Progenitor cell of endocrine pancreas (in vitro differentiated cells): ENCODE data around the gene PANX2. TPM values are rescaled to one million over a fixed set of nuclear protein-coding genes. Genes with fewer than 3 reads are reported as not detected.
"Not testable (repeated sequence)": the region's sequence is repeated elsewhere in the genome, so short reads cannot be mapped to it uniquely, and the experiment has no call there.

Experiments used
- DNase-seq: peaks from one replicate; pipeline ENCODE4 v3.0.0; 2021; ENCODE audit warnings: low spot score; ENCODE audit not compliant: unreplicated experiment
- H3K27ac Mint-ChIP-seq: 2 replicates; pipeline ENCODE4 v1.8.0; 2021; ENCODE audit warnings: mild to moderate bottlenecking, moderate library complexity, mixed read lengths
- H3K27me3 Mint-ChIP-seq: 2 replicates; pipeline ENCODE4 v1.8.0; 2021; ENCODE audit warnings: mixed read lengths
- H3K36me3 Mint-ChIP-seq: 2 replicates; pipeline ENCODE4 v1.8.0; 2022; ENCODE audit warnings: mixed read lengths; ENCODE audit not compliant: insufficient read depth
- H3K4me1 Mint-ChIP-seq: 2 replicates; pipeline ENCODE4 v1.8.0; 2021; ENCODE audit warnings: low read depth, mixed read lengths
- H3K4me3 Mint-ChIP-seq: 2 replicates; pipeline ENCODE4 v1.8.0; 2021; ENCODE audit warnings: low read depth, mild to moderate bottlenecking, moderate library complexity, mixed read lengths
- H3K9me3 Mint-ChIP-seq: 2 replicates; pipeline ENCODE4 v1.8.0; 2021; ENCODE audit warnings: low read depth, mixed read lengths
- CTCF ChIP-seq: fragments of 200-600 bp; sonication (generic); IDR thresholded peaks from one replicate; pipeline ENCODE4 v1.5.0; 2021; ENCODE audit warnings: antibody characterized with exemption, mild to moderate bottlenecking; ENCODE audit not compliant: unreplicated experiment
- total RNA-seq: library from RNA; stranded (reverse); gene quantifications from 2 replicates; pipeline ENCODE4 v1.2.1, GENCODE V29; 2021

PANX2 gene
- total RNA-seq, 1 donor from 2014 or later: 6.3 TPM

DNA sequence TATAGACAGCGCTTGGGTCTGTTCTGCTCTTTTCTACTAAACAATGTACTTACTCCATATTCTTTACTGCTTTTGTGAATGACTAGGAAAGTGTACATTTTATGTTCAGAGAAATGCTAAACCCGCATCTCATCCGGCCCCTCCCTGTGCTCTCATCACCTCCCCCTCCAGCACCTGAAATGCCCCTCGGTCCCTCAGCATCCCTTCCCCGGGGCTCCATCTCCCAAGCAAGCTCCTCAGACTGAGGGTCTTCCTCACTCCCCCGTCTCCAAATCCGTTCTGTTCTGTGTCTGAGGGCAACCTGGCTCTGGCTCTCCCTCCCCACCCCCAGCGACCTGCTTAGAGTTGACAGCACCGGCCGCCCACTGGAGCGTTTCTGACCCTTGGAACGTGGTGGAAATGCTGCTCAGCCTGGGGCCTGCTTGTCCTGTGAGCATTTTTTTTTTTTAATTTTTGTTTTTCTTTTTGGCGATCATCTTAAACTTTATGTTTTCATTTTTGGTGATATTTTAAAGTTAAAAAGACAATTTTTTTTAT, 31.7 kb downstream of the PANX2 start:
- Mint-ChIP-seq H3K27ac (peak overlapping the region; percentile 31), H3K27me3 (no peaks in the 10 kb centered on the region), H3K4me3 (peak overlapping the region; percentile 78), H3K36me3 (peaks cover 15% of the 10 kb centered on the region), H3K4me1 (peaks cover 8% of the 10 kb centered on the region), H3K9me3 (no peaks in the 10 kb centered on the region)
- DNase-seq: no peak
- TF ChIP-seq CTCF: no peak

DNA sequence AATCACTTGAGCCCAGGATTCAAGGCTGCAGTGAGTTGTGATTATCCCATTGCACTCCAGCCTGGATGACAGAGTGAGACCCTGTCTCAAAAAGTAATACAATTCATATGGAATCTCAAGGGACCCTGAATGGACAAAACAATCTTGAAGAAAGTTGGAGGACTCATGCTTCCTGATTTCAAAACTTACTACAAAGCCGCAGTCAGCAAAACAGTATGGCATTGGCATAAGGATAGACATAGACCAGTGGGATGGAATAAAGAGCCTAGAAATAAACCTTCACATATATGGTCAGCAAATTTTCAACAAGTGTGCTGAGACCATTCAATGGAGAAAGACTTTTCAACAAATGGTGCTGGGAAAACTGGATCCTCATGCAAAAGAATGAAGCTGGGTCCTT, 32.8 kb downstream of the PANX2 start:
- Mint-ChIP-seq H3K4me3 (no peak overlapping the region), H3K27ac (no peak overlapping the region)
- no peak for TF ChIP-seq CTCF

GRCh38 chr22:50204571-50204970, 34.0 kb downstream of the PANX2 start:
- TF ChIP-seq CTCF: no peak
- Mint-ChIP-seq H3K4me1 (peaks cover 8% of the 10 kb centered on the region), H3K27ac (no peak overlapping the region), H3K4me3 (no peak overlapping the region), H3K9me3 (no peaks in the 10 kb centered on the region), H3K27me3 (no peaks in the 10 kb centered on the region), H3K36me3 (peaks cover 16% of the 10 kb centered on the region)
- DNase-seq: no peak

More for the DNA sequence above, 32.8 kb downstream of the PANX2 start:
- H3K36me3 Mint-ChIP-seq: peaks cover 15% of the 10 kb centered on the region
- no peaks in the 10 kb centered on the region for H3K9me3 Mint-ChIP-seq
- peaks cover 8% of the 10 kb centered on the region for H3K4me1 Mint-ChIP-seq
- DNase-seq: no peak
- H3K27me3 Mint-ChIP-seq: no peaks in the 10 kb centered on the region

DNA sequence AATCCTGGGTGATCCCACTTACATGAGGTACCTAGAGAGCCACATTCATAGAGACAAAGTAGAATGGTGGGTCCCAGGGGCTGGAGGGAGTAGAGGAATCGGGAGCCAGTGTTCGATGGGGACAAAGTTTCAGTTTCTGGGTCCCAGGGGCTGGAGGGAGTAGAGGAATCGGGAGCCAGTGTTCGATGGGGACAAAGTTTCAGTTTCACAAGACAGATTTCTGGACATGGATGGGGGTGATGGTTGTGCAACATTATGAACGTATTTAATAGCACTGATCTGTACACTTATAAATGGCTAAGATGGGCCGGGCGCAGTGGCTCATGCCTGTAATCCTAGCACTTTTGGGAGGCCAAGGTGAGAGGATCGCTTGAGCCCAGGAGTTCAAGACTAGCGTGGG, 34.5 kb downstream of the PANX2 start:
- H3K27ac Mint-ChIP-seq, H3K4me3 Mint-ChIP-seq, DNase-seq, H3K27me3 Mint-ChIP-seq, H3K9me3 Mint-ChIP-seq, H3K4me1 Mint-ChIP-seq: not testable (repeated sequence)
- peaks cover 19% of the 10 kb centered on the region for H3K36me3 Mint-ChIP-seq

GRCh38 chr22:50205781-50206569, 35.4 kb downstream of the PANX2 start:
- Mint-ChIP-seq H3K4me3 (no peak overlapping the region), H3K36me3 (peaks cover 20% of the 10 kb centered on the region), H3K27me3 (no peaks in the 10 kb centered on the region), H3K9me3 (no peaks in the 10 kb centered on the region), H3K4me1 (peaks cover 8% of the 10 kb centered on the region), H3K27ac (peak overlapping the region; percentile 78)
- TF ChIP-seq CTCF: no peak
- no peak for DNase-seq

DNA sequence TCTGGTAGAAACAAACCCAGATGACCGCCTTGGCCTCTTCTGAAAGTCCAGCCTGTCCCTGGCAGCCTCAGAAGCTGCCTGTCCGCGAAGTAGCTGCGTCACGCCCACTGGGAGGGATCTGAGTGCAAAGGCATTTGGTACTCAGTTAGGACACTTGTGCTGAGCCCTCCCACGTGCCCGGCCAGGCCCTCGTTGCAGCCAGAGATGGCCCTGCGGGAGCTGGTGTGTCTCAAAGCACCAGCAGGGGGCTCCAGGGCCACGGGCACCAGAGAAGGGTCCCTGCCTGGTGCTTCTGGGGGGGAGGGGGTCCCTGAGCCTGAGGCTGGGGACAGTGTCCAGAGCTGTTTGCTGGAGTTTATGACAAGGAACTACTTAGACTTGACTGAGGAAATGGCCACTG, 36.1 kb downstream of the PANX2 start:
- Mint-ChIP-seq H3K36me3 (peaks cover 23% of the 10 kb centered on the region), H3K9me3 (no peaks in the 10 kb centered on the region), H3K4me3 (no peak overlapping the region), H3K27ac (peak overlapping the region; percentile 78), H3K4me1 (peaks cover 8% of the 10 kb centered on the region), H3K27me3 (no peaks in the 10 kb centered on the region)
- TF ChIP-seq CTCF: peak; percentile 56
- no peak for DNase-seq
